ENCODE data around the gene SLC5A3. TPM values are rescaled to one million over a fixed set of nuclear protein-coding genes. Genes with fewer than 3 reads are reported as not detected.

SLC5A3 gene
- total RNA-seq, 2 experiments from 2014 or later = 22.2 to 31.5 TPM

DNA sequence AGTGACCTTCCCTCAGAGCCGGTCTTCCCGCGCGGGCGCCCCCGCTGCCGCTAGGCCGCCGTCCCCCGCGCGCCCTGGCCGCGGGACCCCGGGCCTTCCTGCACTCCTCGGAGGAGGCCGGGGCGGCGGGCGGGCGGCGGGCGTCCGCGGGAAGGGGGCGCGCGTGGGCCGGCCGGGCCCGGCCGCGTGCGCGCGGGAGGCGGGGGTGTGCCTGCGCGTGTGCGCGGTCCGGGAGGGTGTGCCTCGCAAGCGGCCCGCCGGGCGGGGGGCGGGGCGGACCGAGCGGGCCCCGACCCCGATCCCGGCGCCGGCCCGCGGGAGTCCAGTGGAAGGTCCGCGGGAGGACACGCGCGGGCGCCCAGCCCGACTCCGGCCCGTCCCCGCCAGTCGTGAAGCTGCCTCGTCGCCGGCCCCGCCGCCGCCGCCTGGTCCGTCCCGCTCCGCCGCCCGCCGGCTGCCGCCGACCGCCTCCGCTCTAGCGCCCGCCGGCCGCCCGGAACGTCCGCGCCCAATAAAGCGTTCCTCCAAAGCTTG is 438 bp downstream of the SLC5A3 start:
- H4K20me1 ChIP-seq (ENCODE audit: insufficient read depth, low read length) = peaks cover 35% of the 10 kb centered on the region
- DNase-seq (ENCODE audit: low spot score) = peak; percentile 64
- intact Hi-C loops (cut with micrococcal nuclease; ENCODE audit: unreplicated experiment) = loop anchor here (2.0 to 5.0 kb wide), 3 partner anchors 53 to 432 kb away; partner anchors contain the start of genes CRYZL1 and ITSN1
- H3K9me2 ChIP-seq (ENCODE audit: insufficient read depth, low read length) = no peaks in the 10 kb centered on the region
- H2AFZ ChIP-seq (ENCODE audit: low read length) = no peak overlapping the region
- CTCF ChIA-PET (ENCODE audit: unreplicated experiment) = interaction anchor here (0.7 to 0.8 kb wide), 2 partner anchors 17 to 55 kb away, joined by 3 read pairs; no protein-coding TSS in a partner anchor
- POLR2A ChIA-PET = interaction anchor here (0.6 to 1.3 kb wide), 3 partner anchors 17 to 1131 kb away, joined by 3 to 5 read pairs (median 5); no protein-coding TSS in a partner anchor
- BruUV-seq (replicated peaks) = no TSS peak
- H3K4me2 ChIP-seq (ENCODE audit: low read length) = peak overlapping the region; percentile 99
- H3K9me3 ChIP-seq (ENCODE audit: low read length) = no peaks in the 10 kb centered on the region
- no peak for TF ChIP-seq EZH2phosphoT487 (IDR thresholded peaks at IDR 0.05; ENCODE audit: borderline replicate concordance, low read depth, low read length)
- TF ChIP-seq, protein P1, sequence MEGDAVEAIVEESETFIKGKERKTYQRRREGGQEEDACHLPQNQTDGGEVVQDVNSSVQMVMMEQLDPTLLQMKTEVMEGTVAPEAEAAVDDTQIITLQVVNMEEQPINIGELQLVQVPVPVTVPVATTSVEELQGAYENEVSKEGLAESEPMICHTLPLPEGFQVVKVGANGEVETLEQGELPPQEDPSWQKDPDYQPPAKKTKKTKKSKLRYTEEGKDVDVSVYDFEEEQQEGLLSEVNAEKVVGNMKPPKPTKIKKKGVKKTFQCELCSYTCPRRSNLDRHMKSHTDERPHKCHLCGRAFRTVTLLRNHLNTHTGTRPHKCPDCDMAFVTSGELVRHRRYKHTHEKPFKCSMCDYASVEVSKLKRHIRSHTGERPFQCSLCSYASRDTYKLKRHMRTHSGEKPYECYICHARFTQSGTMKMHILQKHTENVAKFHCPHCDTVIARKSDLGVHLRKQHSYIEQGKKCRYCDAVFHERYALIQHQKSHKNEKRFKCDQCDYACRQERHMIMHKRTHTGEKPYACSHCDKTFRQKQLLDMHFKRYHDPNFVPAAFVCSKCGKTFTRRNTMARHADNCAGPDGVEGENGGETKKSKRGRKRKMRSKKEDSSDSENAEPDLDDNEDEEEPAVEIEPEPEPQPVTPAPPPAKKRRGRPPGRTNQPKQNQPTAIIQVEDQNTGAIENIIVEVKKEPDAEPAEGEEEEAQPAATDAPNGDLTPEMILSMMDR (conservative IDR thresholded peaks at IDR 0.05; ENCODE audit: low read length) = no peak
- peaks cover 45% of the 10 kb centered on the region for H3K36me3 ChIP-seq (ENCODE audit: insufficient read depth, low read length)
- H3K27ac ChIP-seq (ENCODE audit: low read depth, low read length, poor library complexity, severe bottlenecking) = peak overlapping the region; percentile 43
- H3K4me1 ChIP-seq (ENCODE audit: insufficient read depth, low read length, poor library complexity, severe bottlenecking) = peaks cover 43% of the 10 kb centered on the region
- peaks cover 47% of the 10 kb centered on the region for H3K79me2 ChIP-seq (ENCODE audit: insufficient read depth, low read depth, low read length)
- peak overlapping the region; percentile 90 for H3K4me3 ChIP-seq (ENCODE audit: low read depth, low read length, poor library complexity, severe bottlenecking)

GRCh38 chr21:34074283-34075090 is 1.1 kb downstream of the SLC5A3 start:
- peak; percentile 39 for DNase-seq (ENCODE audit: low spot score)
- H3K9me2 ChIP-seq (ENCODE audit: insufficient read depth, low read length) = no peaks in the 10 kb centered on the region
- TSS peak; percentile 55 for BruUV-seq (replicated peaks)
- TF ChIP-seq, protein P1 (conservative IDR thresholded peaks at IDR 0.05; ENCODE audit: low read length) = no peak
- TF ChIP-seq EZH2phosphoT487 (IDR thresholded peaks at IDR 0.05; ENCODE audit: borderline replicate concordance, low read depth, low read length) = no peak
- H3K4me1 ChIP-seq (ENCODE audit: insufficient read depth, low read length, poor library complexity, severe bottlenecking) = peaks cover 47% of the 10 kb centered on the region
- peaks cover 49% of the 10 kb centered on the region for H3K36me3 ChIP-seq (ENCODE audit: insufficient read depth, low read length)
- CTCF ChIA-PET (ENCODE audit: unreplicated experiment) = no interaction called here
- peak overlapping the region; percentile 11; the same call in 1 of the 2 replicates for H2AFZ ChIP-seq (ENCODE audit: low read length)
- H4K20me1 ChIP-seq (ENCODE audit: insufficient read depth, low read length) = peaks cover 35% of the 10 kb centered on the region
- H3K4me3 ChIP-seq (ENCODE audit: low read depth, low read length, poor library complexity, severe bottlenecking) = peak overlapping the region; percentile 90
- H3K27ac ChIP-seq (ENCODE audit: low read depth, low read length, poor library complexity, severe bottlenecking) = peak overlapping the region; percentile 32
- POLR2A ChIA-PET = interaction anchor here (0.7 kb wide), 1 partner anchor 18 kb away, joined by 3 read pairs; no protein-coding TSS in a partner anchor
- H3K79me2 ChIP-seq (ENCODE audit: insufficient read depth, low read depth, low read length) = peaks cover 52% of the 10 kb centered on the region
- peak overlapping the region; percentile 99 for H3K4me2 ChIP-seq (ENCODE audit: low read length)
- intact Hi-C loops (cut with micrococcal nuclease; ENCODE audit: unreplicated experiment) = loop anchor here (2.0 to 5.0 kb wide), 3 partner anchors 54 to 432 kb away; partner anchors contain the start of genes CRYZL1 and ITSN1
- H3K9me3 ChIP-seq (ENCODE audit: low read length) = no peaks in the 10 kb centered on the region

Data from OCI-LY7 (cell line).